OCI-LY1 (cell line): ENCODE measurements around the gene DCAF7.

Experiments used
- H2AFZ ChIP-seq: fragments of 200-600 bp; sonication (generic), shearing (Covaris generic); 2 replicates; pipeline ENCODE4 v1.6.0; 2014; ENCODE audit warnings: antibody characterized with exemption, mild to moderate bottlenecking, low read length
- H3F3A ChIP-seq: fragments of 200-600 bp; sonication (generic), shearing (Covaris generic); 2 replicates; pipeline ENCODE4 v1.6.0; 2014; ENCODE audit warnings: mild to moderate bottlenecking, antibody characterized with exemption, low read length, moderate library complexity; ENCODE audit not compliant: insufficient read depth
- H3K27ac ChIP-seq: fragments of 200-600 bp; sonication (generic); 2 replicates; pipeline ENCODE4 v1.5.1; 2014; ENCODE audit warnings: low read length, mixed run types, mild to moderate bottlenecking, low read depth; ENCODE audit not compliant: poor library complexity, severe bottlenecking
- H3K27me3 ChIP-seq: fragments of 200-600 bp; sonication (generic); 2 replicates; pipeline ENCODE4 v1.6.0; 2014; ENCODE audit warnings: antibody characterized with exemption, mild to moderate bottlenecking, low read length, moderate library complexity; ENCODE audit not compliant: insufficient read depth
- H3K36me3 ChIP-seq: fragments of 200-600 bp; sonication (generic); 2 replicates; pipeline ENCODE4 v1.6.1; 2014; ENCODE audit warnings: mild to moderate bottlenecking, antibody characterized with exemption, low read length, moderate library complexity, mixed read lengths; ENCODE audit not compliant: insufficient read depth
- H3K4me1 ChIP-seq: fragments of 200-600 bp; sonication (generic); 2 replicates; pipeline ENCODE4 v1.5.1; 2014; ENCODE audit warnings: mild to moderate bottlenecking, low read length, moderate library complexity; ENCODE audit not compliant: insufficient read depth, severe bottlenecking
- H3K4me2 ChIP-seq: fragments of 200-600 bp; sonication (generic), shearing (Covaris generic); 2 replicates; pipeline ENCODE4 v1.6.1; 2014; ENCODE audit warnings: low read length
- H3K4me3 ChIP-seq: fragments of 200-600 bp; sonication (generic); 2 replicates; pipeline ENCODE4 v1.5.1; 2014; ENCODE audit warnings: low read length, low read depth, mild to moderate bottlenecking, mixed read lengths; ENCODE audit not compliant: poor library complexity, severe bottlenecking
- H3K79me2 ChIP-seq: fragments of 200-600 bp; shearing (Covaris generic); 2 replicates; pipeline ENCODE4 v1.6.1; 2016; ENCODE audit warnings: mixed run types, low read length, mixed read lengths; ENCODE audit not compliant: insufficient read depth
- H3K9ac ChIP-seq: fragments of 200-600 bp; sonication (generic), shearing (Covaris generic); 2 replicates; pipeline ENCODE4 v1.6.1; 2014; ENCODE audit warnings: mild to moderate bottlenecking, low read length, mixed read lengths
- H3K9me2 ChIP-seq: fragments of 200-600 bp; sonication (generic), shearing (Covaris generic); 2 replicates; pipeline ENCODE4 v1.6.1; 2014; ENCODE audit warnings: low read depth, mild to moderate bottlenecking, low read length, mixed read lengths
- H3K9me3 ChIP-seq: fragments of 200-600 bp; shearing (Covaris generic); 2 replicates; pipeline ENCODE4 v1.6.1; 2014; ENCODE audit warnings: low read length, mixed read lengths
- H4K20me1 ChIP-seq: fragments of 200-600 bp; sonication (generic), shearing (Covaris generic); 2 replicates; pipeline ENCODE4 v1.6.0; 2016; ENCODE audit warnings: mild to moderate bottlenecking, low read length; ENCODE audit not compliant: insufficient read depth
- EZH2 ChIP-seq: fragments of 200-600 bp; sonication (generic), shearing (Covaris generic); IDR thresholded peaks from 2 replicates; pipeline ENCODE4 v1.8.0; 2017; ENCODE audit warnings: borderline replicate concordance, mixed run types, mild to moderate bottlenecking, antibody characterized with exemption, low read length, moderate library complexity, mixed read lengths
- TF ChIP-seq, protein P1 (sequence below): fragments of 200-600 bp; sonication (generic), shearing (Covaris generic); IDR thresholded peaks from 2 replicates; pipeline ENCODE4 v1.5.1; 2017; ENCODE audit warnings: mild to moderate bottlenecking, antibody characterized with exemption, low read length, moderate library complexity, mixed read lengths

Gene DCAF7

DNA sequence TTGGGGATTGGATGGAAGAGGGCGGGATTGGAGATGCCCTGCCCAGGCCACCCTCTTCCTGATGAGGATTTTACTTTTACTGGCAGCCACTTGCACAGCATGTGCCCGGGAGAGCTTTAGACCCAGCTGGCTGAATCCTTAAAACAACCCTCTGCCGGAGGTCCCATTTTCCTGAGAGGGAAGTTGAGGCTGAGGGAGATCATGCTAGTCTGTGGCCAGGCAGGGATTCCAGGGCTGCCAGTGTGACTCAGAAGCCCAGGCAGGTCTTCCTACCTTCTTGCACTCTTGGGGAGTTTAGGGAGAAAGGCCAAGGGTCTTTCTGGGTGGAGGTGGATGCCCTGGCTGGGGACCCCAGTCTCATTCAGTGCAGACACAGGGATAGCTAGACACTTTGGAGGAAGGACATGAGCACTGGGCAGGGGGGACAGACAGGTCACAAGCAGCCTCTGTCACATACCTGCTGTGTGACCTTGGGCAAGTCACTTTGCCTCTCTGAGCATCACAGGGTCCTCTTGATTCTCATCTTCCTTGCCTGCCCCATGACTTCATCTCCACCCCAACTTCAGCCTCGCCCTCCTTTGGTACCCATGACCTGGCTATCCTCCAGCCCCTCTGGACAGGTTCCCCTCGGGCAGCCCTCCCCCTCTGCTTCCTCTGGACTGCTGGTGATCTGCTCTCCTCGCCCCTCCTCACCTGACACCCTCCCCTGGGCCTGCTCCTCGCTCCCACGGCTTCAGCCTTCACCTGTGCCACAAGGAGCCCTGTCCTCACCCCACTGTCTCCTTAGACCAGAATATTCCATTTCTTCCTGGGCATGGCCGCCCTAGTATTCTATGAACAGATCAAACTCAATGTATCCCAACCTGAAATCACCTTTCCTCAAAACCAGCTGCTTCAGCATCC is 11.3 kb upstream of the DCAF7 start:
- no peak overlapping the region for H3K4me3 ChIP-seq
- no peaks in the 10 kb centered on the region for H3K36me3 ChIP-seq

DNA sequence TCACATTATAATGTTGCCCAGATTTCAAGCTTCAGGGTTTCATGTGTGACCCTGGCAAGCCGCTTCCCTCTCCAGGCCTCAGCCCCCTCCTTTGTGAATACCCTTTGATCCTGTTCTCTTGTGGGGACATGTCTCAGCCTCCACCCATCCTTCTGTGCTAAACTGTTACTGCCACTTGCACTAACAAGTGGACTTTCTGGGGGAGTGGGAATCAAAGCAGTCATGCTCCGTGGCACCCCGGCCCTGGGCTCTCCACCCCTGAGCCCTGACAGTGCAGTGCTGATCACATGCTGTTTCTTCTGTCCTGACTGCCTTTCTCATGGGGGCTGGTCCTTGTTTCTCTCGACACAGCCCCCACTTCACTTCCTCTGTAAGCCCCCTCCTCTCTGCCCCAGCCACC is 9.7 kb upstream of the DCAF7 start:
- TF ChIP-seq, protein P1, sequence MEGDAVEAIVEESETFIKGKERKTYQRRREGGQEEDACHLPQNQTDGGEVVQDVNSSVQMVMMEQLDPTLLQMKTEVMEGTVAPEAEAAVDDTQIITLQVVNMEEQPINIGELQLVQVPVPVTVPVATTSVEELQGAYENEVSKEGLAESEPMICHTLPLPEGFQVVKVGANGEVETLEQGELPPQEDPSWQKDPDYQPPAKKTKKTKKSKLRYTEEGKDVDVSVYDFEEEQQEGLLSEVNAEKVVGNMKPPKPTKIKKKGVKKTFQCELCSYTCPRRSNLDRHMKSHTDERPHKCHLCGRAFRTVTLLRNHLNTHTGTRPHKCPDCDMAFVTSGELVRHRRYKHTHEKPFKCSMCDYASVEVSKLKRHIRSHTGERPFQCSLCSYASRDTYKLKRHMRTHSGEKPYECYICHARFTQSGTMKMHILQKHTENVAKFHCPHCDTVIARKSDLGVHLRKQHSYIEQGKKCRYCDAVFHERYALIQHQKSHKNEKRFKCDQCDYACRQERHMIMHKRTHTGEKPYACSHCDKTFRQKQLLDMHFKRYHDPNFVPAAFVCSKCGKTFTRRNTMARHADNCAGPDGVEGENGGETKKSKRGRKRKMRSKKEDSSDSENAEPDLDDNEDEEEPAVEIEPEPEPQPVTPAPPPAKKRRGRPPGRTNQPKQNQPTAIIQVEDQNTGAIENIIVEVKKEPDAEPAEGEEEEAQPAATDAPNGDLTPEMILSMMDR: no peak
- no peak for TF ChIP-seq EZH2
- Histone ChIP-seq H2AFZ (no peak overlapping the region), H3K4me3 (no peak overlapping the region), H3K4me1 (no peaks in the 10 kb centered on the region), H3K27me3 (no peaks in the 10 kb centered on the region; the same call in 1 of the 2 replicates), H3K79me2 (no peaks in the 10 kb centered on the region), H3K9ac (no peak overlapping the region), H3K4me2 (no peak overlapping the region), H4K20me1 (no peaks in the 10 kb centered on the region), H3K9me2 (no peaks in the 10 kb centered on the region), H3K27ac (no peak overlapping the region), H3F3A (no peaks in the 10 kb centered on the region), H3K36me3 (no peaks in the 10 kb centered on the region), H3K9me3 (no peaks in the 10 kb centered on the region)

More for the DNA sequence above, 11.3 kb upstream of the DCAF7 start:
- no peaks in the 10 kb centered on the region for H3K79me2 ChIP-seq
- H2AFZ ChIP-seq: no peak overlapping the region
- TF ChIP-seq EZH2: no peak
- TF ChIP-seq, protein P1: no peak
- H3K9me2 ChIP-seq: no peaks in the 10 kb centered on the region
- H3K27me3 ChIP-seq: no peaks in the 10 kb centered on the region; the same call in 1 of the 2 replicates
- H4K20me1 ChIP-seq: no peaks in the 10 kb centered on the region
- H3K9me3 ChIP-seq: no peaks in the 10 kb centered on the region
- H3K9ac ChIP-seq: no peak overlapping the region
- H3F3A ChIP-seq: no peaks in the 10 kb centered on the region
- no peaks in the 10 kb centered on the region for H3K4me1 ChIP-seq
- H3K4me2 ChIP-seq: no peak overlapping the region
- no peak overlapping the region for H3K27ac ChIP-seq

- TF ChIP-seq EZH2: no peak
- TF ChIP-seq, protein P1: no peak
- no peaks in the 10 kb centered on the region for H3K9me2 ChIP-seq
- no peak overlapping the region for H3K4me2 ChIP-seq
- no peaks in the 10 kb centered on the region for H3K36me3 ChIP-seq
- no peaks in the 10 kb centered on the region for H3K9me3 ChIP-seq
- H3K9ac ChIP-seq: no peak overlapping the region
- H3K79me2 ChIP-seq: no peaks in the 10 kb centered on the region
- no peaks in the 10 kb centered on the region for H4K20me1 ChIP-seq
- no peaks in the 10 kb centered on the region for H3F3A ChIP-seq
- H3K4me3 ChIP-seq: no peak overlapping the region
- H3K27me3 ChIP-seq: no peaks in the 10 kb centered on the region; the same call in 1 of the 2 replicates
- no peak overlapping the region for H2AFZ ChIP-seq
- H3K4me1 ChIP-seq: no peaks in the 10 kb centered on the region
- no peak overlapping the region for H3K27ac ChIP-seq
These were observed 8.1 kb upstream of the DCAF7 start for GRCh38 chr17:63542218-63542545.
